Ovary (tissue), 3 donors: ENCODE results near the gene POLK.
"Not testable (repeated sequence)": the region's sequence is repeated elsewhere in the genome, so short reads cannot be mapped to it uniquely, and the experiment has no call there.

ENCODE experiments used
- EP300 ChIP-seq: sonication (generic); formaldehyde crosslinking; IDR thresholded peaks from one replicate; pipeline ENCODE4 v1.6.1; 2017; ENCODE audit warnings: antibody characterized with exemption
- POLR2A ChIP-seq: fragments of 450-650 bp; IDR thresholded peaks from one replicate; pipeline ENCODE4 v1.6.1; 2017; ENCODE audit warnings: antibody characterized with exemption, mild to moderate bottlenecking, moderate library complexity
- TF ChIP-seq, protein P1 (sequence below), 3 donors: fragments of 450-650 bp in 2 of 3; fragments of 200-600 bp in 1 of 3; IDR thresholded peaks; one replicate each; pipeline versions ENCODE4 v1.5.1 to v1.8.0; 2016 to 2022; ENCODE audit warnings: antibody characterized with exemption in 3 of 3, mild to moderate bottlenecking in 1 of 3
- donor health status: DM: no; HTN: no; CAD: no.

DNA sequence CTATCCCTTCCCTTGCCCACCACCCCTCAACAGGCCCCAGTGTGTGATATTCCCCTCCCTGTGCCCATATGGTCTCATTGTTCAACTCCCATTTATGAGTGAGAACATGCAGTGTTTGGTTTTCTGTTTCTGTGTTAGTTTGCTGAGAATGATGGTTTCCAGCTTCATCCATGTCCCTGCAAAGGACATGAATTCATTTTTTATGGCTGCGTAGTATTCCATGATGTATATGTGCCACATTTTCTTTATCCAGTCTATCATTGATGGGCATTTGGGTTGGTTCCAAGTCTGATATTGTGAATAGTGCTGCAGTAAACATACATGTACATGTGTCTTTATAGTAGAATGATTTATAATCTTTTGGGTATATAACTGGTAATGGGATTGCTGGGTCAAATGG, 49.0 kb downstream of the POLK start:
- TF ChIP-seq, protein P1, sequence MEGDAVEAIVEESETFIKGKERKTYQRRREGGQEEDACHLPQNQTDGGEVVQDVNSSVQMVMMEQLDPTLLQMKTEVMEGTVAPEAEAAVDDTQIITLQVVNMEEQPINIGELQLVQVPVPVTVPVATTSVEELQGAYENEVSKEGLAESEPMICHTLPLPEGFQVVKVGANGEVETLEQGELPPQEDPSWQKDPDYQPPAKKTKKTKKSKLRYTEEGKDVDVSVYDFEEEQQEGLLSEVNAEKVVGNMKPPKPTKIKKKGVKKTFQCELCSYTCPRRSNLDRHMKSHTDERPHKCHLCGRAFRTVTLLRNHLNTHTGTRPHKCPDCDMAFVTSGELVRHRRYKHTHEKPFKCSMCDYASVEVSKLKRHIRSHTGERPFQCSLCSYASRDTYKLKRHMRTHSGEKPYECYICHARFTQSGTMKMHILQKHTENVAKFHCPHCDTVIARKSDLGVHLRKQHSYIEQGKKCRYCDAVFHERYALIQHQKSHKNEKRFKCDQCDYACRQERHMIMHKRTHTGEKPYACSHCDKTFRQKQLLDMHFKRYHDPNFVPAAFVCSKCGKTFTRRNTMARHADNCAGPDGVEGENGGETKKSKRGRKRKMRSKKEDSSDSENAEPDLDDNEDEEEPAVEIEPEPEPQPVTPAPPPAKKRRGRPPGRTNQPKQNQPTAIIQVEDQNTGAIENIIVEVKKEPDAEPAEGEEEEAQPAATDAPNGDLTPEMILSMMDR (IDR thresholded peaks at IDR 0.05), result not testable (repeated sequence)
- TF ChIP-seq EP300, POLR2A: not testable (repeated sequence)
